ENCODE measurements around the gene SNTA1. TPM values are rescaled to one million over a fixed set of nuclear protein-coding genes. Genes with fewer than 3 reads are reported as not detected.

The SNTA1 gene
- total RNA-seq, 6 experiments from 2014 or later = 13.9 to 22.2 (median 20.9) TPM

DNA sequence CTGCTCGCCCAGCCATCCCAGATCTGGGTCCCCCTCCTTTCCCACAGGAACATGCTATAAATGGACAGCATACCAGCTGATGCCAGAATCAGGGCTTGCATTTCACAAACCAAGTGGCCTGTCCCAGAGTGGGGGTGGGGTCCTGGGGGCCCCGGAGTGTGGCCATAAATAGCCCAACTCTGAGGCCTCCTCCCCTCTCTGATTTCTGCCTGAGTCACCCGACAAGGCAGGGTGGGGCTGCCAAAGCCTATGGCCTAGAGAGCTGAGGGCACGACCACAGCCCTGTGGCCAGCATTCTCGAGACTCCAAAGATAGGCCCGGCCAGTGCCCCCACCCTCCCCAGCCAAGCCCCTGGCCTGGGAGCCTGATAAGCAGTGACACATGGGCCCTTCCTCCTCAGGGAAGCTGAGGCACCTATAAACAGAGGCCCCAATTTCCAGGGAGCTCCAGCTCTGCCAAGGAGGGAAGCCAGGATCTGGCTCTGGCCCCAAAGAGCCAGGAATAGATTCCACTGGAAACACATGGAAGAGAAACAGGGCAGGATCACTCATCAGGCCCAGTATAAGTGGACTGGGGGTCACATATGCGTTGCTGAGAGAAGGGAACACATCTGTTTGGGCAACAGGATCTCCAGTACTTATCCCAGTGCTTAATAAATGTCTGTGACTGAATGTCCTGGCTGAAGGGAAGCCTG lies 20.3 kb downstream of the SNTA1 start:
- H3K9me3 Mint-ChIP-seq = no peaks in the 10 kb centered on the region
- peak overlapping the region; percentile 45 for H3K4me3 Mint-ChIP-seq
- H3K36me3 Mint-ChIP-seq (ENCODE audit: low read depth) = no peaks in the 10 kb centered on the region
- H3K27me3 Mint-ChIP-seq (ENCODE audit: insufficient read depth) = no peaks in the 10 kb centered on the region
- TF ChIP-seq, protein P1, sequence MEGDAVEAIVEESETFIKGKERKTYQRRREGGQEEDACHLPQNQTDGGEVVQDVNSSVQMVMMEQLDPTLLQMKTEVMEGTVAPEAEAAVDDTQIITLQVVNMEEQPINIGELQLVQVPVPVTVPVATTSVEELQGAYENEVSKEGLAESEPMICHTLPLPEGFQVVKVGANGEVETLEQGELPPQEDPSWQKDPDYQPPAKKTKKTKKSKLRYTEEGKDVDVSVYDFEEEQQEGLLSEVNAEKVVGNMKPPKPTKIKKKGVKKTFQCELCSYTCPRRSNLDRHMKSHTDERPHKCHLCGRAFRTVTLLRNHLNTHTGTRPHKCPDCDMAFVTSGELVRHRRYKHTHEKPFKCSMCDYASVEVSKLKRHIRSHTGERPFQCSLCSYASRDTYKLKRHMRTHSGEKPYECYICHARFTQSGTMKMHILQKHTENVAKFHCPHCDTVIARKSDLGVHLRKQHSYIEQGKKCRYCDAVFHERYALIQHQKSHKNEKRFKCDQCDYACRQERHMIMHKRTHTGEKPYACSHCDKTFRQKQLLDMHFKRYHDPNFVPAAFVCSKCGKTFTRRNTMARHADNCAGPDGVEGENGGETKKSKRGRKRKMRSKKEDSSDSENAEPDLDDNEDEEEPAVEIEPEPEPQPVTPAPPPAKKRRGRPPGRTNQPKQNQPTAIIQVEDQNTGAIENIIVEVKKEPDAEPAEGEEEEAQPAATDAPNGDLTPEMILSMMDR (IDR thresholded peaks at IDR 0.05) = no peak
- peak; percentile 70 for DNase-seq
- H3K27ac Mint-ChIP-seq = peak overlapping the region; percentile 96
- peaks cover 17% of the 10 kb centered on the region for H3K4me1 Mint-ChIP-seq (ENCODE audit: low read depth)

DNA sequence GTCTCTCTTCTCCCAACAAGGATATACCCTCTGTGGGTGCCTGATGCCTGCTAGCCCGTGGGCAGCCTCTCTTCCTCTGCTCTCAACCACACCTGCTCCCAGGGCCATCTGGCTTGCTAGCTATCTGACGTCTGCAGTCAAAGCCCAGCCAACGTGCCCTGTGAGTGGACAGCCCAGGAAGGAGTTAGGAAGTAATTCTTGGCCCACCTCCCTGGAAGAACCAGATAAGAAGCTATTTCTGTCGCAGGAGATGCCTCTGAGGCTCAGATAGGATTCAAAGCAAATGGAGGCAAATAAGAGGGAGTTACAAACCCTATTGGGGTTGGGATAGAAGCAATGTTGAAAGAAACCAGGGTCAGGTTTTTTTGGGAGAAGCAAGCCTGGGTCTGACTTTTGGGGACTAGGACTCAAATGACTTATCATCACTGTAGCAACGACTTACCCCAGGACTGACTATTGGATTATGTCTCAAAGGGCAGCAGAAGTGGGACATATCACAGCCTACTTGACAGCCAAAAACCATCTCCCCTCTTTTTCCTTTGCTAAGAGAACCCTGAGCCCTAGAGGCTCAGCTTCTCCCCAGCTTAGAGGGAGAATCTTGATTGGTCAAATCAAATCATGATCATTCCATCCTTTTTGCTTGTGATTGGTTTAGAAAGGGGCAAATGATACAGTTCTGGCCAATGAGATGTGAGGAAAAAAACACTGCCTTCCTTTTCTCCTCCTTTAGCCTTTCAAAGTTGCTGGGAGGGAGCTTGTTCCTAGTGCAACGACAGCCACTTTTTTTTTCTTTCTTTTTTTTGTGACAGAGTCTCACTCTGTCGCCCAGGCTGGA lies 24.2 kb downstream of the SNTA1 start:
- TF ChIP-seq, protein P1 (IDR thresholded peaks at IDR 0.05) = no peak
- H3K27me3 Mint-ChIP-seq (ENCODE audit: insufficient read depth) = no peaks in the 10 kb centered on the region; the same call in 1 of the 2 replicates
- no peak overlapping the region for H3K4me3 Mint-ChIP-seq
- DNase-seq = no peak
- no peaks in the 10 kb centered on the region for H3K36me3 Mint-ChIP-seq (ENCODE audit: low read depth)
- no peak overlapping the region for H3K27ac Mint-ChIP-seq
- H3K9me3 Mint-ChIP-seq = no peaks in the 10 kb centered on the region
- H3K4me1 Mint-ChIP-seq (ENCODE audit: low read depth) = peaks cover 17% of the 10 kb centered on the region

DNA sequence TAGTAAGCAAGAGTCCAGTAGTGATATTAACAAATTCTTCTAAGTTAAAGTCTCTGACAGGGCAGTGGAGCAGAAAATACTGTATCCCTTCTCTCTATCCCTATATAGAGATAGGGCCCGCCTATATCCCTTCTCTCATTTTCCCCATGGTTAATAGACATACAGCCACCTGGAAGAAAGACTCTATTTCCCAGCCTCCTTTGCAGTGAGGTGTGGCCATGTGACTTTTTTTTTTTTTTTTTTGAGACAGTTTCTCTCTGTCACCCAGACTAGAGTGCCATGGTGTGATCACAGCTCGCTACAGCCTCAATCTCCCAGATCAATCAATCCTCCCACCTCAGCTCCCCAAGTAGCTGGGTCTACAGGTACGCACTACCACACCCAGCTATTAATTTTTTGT lies 25.5 kb downstream of the SNTA1 start:
- H3K36me3 Mint-ChIP-seq (ENCODE audit: low read depth) = no peaks in the 10 kb centered on the region
- H3K4me3 Mint-ChIP-seq = no peak overlapping the region
- H3K9me3 Mint-ChIP-seq = no peaks in the 10 kb centered on the region
- H3K27me3 Mint-ChIP-seq (ENCODE audit: insufficient read depth) = no peaks in the 10 kb centered on the region; the same call in 1 of the 2 replicates
- TF ChIP-seq, protein P1 (IDR thresholded peaks at IDR 0.05) = no peak
- H3K27ac Mint-ChIP-seq = no peak overlapping the region
- H3K4me1 Mint-ChIP-seq (ENCODE audit: low read depth) = peaks cover 7% of the 10 kb centered on the region
- no peak for DNase-seq

DNA sequence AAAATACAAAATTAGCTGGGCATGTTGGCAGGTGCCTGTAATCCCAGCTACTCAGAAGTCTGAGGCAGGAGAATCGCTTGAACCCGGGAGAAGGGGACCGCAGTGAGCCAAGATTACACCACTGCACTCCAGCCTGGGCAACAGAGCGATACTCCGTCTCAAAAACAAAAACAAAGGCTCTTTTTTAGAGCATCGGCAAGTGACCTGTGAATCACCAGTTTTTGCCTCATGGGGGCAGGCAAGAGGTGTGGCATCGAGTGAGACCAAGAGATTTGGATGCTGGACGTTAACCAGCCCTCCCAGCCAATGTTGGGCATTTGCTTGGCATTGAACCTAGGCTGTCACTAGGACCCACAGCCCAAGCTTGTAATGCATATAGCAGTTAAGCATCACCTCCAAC lies 27.6 kb downstream of the SNTA1 start:
- Mint-ChIP-seq H3K36me3 (ENCODE audit: low read depth) (no peaks in the 10 kb centered on the region), H3K27ac (no peak overlapping the region)

DNA sequence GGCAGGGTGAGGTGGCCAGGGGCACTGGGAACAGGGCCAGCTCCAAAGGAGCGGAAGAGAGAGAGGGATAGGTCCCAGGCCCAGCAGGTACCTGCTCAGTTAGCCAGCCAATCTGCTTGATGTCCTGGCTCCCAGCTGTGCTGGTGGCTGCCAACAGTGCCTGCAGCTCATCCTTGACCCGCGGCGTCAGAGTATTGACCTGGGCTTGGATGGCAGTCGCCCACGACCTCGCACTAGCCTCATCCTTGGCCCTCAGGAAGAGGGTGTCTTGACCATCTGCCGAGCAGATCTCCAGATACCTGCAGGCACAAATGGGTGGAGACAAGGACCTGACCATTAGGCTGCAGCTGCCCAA lies 31.1 kb downstream of the SNTA1 start:
- Mint-ChIP-seq H3K27ac (no peak overlapping the region), H3K27me3 (ENCODE audit: insufficient read depth) (no peaks in the 10 kb centered on the region; the same call in 1 of the 2 replicates), H3K4me3 (no peak overlapping the region), H3K36me3 (ENCODE audit: low read depth) (peaks cover 6% of the 10 kb centered on the region), H3K4me1 (ENCODE audit: low read depth) (peaks cover 3% of the 10 kb centered on the region), H3K9me3 (peaks cover under 1% of the 10 kb centered on the region; the same call in 1 of the 2 replicates)
- TF ChIP-seq, protein P1 (IDR thresholded peaks at IDR 0.05) = no peak
- DNase-seq = no peak

More for the DNA sequence above, 27.6 kb downstream of the SNTA1 start:
- Mint-ChIP-seq H3K4me3 (no peak overlapping the region), H3K27me3 (ENCODE audit: insufficient read depth) (no peaks in the 10 kb centered on the region; the same call in 1 of the 2 replicates), H3K9me3 (no peaks in the 10 kb centered on the region), H3K4me1 (ENCODE audit: low read depth) (no peaks in the 10 kb centered on the region)
- peak; percentile 37 for DNase-seq
- TF ChIP-seq, protein P1 (IDR thresholded peaks at IDR 0.05) = peak; percentile 72
